Heart right ventricle (tissue), 16 donors: ENCODE data around the gene LITAF. TPM values are rescaled to one million over a fixed set of nuclear protein-coding genes. Genes with fewer than 3 reads are reported as not detected.
A peak's percentile ranks its signal among the peaks of the same experiment; 100 is the strongest.
"Not testable (repeated sequence)": the region's sequence is repeated elsewhere in the genome, so short reads cannot be mapped to it uniquely, and the experiment has no call there.

Experiments
- ATAC-seq, 8 donors: fragments of 200-7000 bp; cut with Tn5 transposase; one replicate each; pipeline ENCODE4 v1.9.1; 2020; ENCODE audit warnings: mild to moderate bottlenecking in 8 of 8, moderate library complexity in 8 of 8, moderate number of reproducible peaks in 1 of 8
- DNase-seq, 2 donors: peaks; one replicate each; pipeline ENCODE4 v3.0.0-alpha.2; 2020
- H3K27ac ChIP-seq, 10 donors: fragments of 200-600 bp; sonication (generic) in 2 of 10; one replicate each; pipeline versions ENCODE4 v1.5.0 to v1.8.0; 2020 to 2022; ENCODE audit warnings: mild to moderate bottlenecking in 3 of 10
- H3K27me3 ChIP-seq, 7 donors: fragments of 200-600 bp; one replicate each; pipeline ENCODE4 v1.8.0; 2021 to 2022; ENCODE audit warnings: mild to moderate bottlenecking in 2 of 7
- H3K36me3 ChIP-seq, 9 donors: fragments of 200-600 bp; sonication (generic) in 1 of 9; one replicate each; pipeline versions ENCODE4 v1.5.0 to v1.8.0; 2020 to 2022; ENCODE audit warnings: mild to moderate bottlenecking in 2 of 9
- H3K4me1 ChIP-seq, 9 donors: fragments of 200-600 bp; sonication (generic) in 1 of 9; one replicate each; pipeline versions ENCODE4 v1.5.0 to v1.8.0; 2020 to 2022; ENCODE audit warnings: mild to moderate bottlenecking in 4 of 9
- H3K4me3 ChIP-seq, 10 donors: fragments of 200-600 bp; sonication (generic) in 2 of 10; one replicate each; pipeline versions ENCODE4 v1.5.0 to v1.8.0; 2020 to 2022; ENCODE audit warnings: mild to moderate bottlenecking in 7 of 10, moderate library complexity in 2 of 10
- H3K9me3 ChIP-seq, 11 donors: fragments of 200-600 bp in 10 of 11; sonication (generic) in 2 of 11; one replicate each; pipeline versions ENCODE4 v1.5.0 to v1.8.0; 2013 to 2022; ENCODE audit warnings: mild to moderate bottlenecking in 2 of 11, control low read depth in 1 of 11, moderate library complexity in 1 of 11
- CTCF ChIP-seq, 9 donors: fragments of 200-600 bp; sonication (generic) in 2 of 9; IDR thresholded peaks; one replicate each; pipeline versions ENCODE4 v1.5.0 to v1.8.0; 2021 to 2022; ENCODE audit warnings: antibody characterized with exemption in 9 of 9, mild to moderate bottlenecking in 5 of 9, moderate library complexity in 1 of 9
- WGBS, 2 donors: extraction: QIAGEN DNeasy Blood & Tissue Kit; methylation state at CpG; one replicate each; pipeline ENCODE4 v1.1.7; 2013; ENCODE audit warnings: inconsistent platforms in 1 of 2; 5-methylcytosine and 5-hydroxymethylcytosine counted together
- intact Hi-C, 10 donors: fragments of 100-400 bp; cut with DNase I; formaldehyde crosslinking; loops; one replicate each; pipeline versions ENCODE4 v1.11.1 to v1.14.2; 2022
- polyA plus RNA-seq, 2 donors: library from polyadenylated mRNA; stranded (reverse); fragments of 200-250 nt; gene quantifications; one replicate each; pipeline ENCODE4 v1.2.3, GENCODE V29; 2013
- total RNA-seq, 10 donors: library from RNA; stranded (reverse); fragmentation: NEBNext Ultra II Directional in 3 of 10; extraction: Animal tissue kit (Norgen Biotek cat#: 25700) in 3 of 10; gene quantifications; one replicate each; pipeline versions ENCODE4 v1.2.1 to v1.2.4, GENCODE V29; 2021 to 2023
- donor health status: Arrhythmogenic right ventricular cardiomyopathy.
- donor health status: ischemic (EF 13 %, LVEDD 7.1; RV severe dilation, severe dysfunction).
- donor health status: healthy with polysubstance abuse.
- donor health status: DM: no; HTN: yes; CAD: no.
- donor health status: DM: no; HTN: no; CAD: no.
- donor health status: ischemic (EF 25% LVEDD 6.9; RV normal size, moderate dysfunction).
- donor health status: ischemic (EF 25% LVEDD 5.7; RV mildly dilated, moderate dysfunction).
- donor health status: healthy.
- donor health status: DM: yes; HTN: yes; CAD: no.
- donor health status: Ischemic cardiomyopathy.
- donor health status: ischemic (EF 35%, LVEDD 5.7; RV mildly dilated, moderate dysfunction).
- donor health status: nonischemic (EF 11% LVEDD 7.7; RV severe dilation, severe dysfunction).
- donor health status: DM: yes; HTN: yes; CAD: no.
- donor health status: PGD.
- donor health status: ischemic (EF 29% LVEDD 5.4; RV normal size, mild dysfunction).
- donor health status: nonischemic (EF 23%, LVEDD 6.1; RV moderate dilation, normal function).

The LITAF gene
- total and polyA plus RNA-seq, 12 donors, result 13.3 to 96.9 (median 38.2) TPM

- intact Hi-C loops, result no loop called here
- Histone ChIP-seq H3K27me3 (no peaks in the 10 kb centered on the region), H3K36me3 (no peaks in the 10 kb centered on the region), H3K9me3 (no peaks in the 10 kb centered on the region), H3K4me1 (peaks cover 0 to 47% (median 5%) of the 10 kb centered on the region in 9 donors), H3K27ac (peak overlapping the region in 3 of 10 donors; percentile 21 to 88 (median 61)), H3K4me3 (no peak overlapping the region)
- no peak for TF ChIP-seq CTCF (IDR thresholded peaks at IDR 0.05)
- 80 to 81% methylated on average over 4 of the region's 4 CpGs for WGBS, 2 donors
- ATAC-seq (no peak), DNase-seq (no peak)
These were observed 10.0 kb upstream of the LITAF start for GRCh38 chr16:11596572-11597226.

- Histone ChIP-seq H3K27me3 (no peaks in the 10 kb centered on the region), H3K27ac (no peak overlapping the region), H3K4me1 (peaks cover 0 to 36% (median 4%) of the 10 kb centered on the region in 9 donors), H3K36me3 (no peaks in the 10 kb centered on the region), H3K9me3 (no peaks in the 10 kb centered on the region), H3K4me3 (no peak overlapping the region)
- TF ChIP-seq CTCF (IDR thresholded peaks at IDR 0.05), result no peak
- 90 to 93% methylated on average over 3 of the region's 3 CpGs for WGBS, 2 donors
- ATAC-seq (no peak), DNase-seq (no peak)
- intact Hi-C loops, result loop anchor here in 1 of 10 donors (5.0 kb wide), 1 partner anchor 496 kb away; no protein-coding TSS in a partner anchor
These were observed 6.9 kb upstream of the LITAF start for GRCh38 chr16:11593581-11593980.

- H3K36me3 ChIP-seq, DNase-seq, H3K9me3 ChIP-seq, H3K4me3 ChIP-seq, H3K27me3 ChIP-seq, ATAC-seq, H3K27ac ChIP-seq: not testable (repeated sequence)
- peaks cover 0 to 31% (median 0%) of the 10 kb centered on the region in 9 donors for H3K4me1 ChIP-seq
- intact Hi-C loops, result loop anchor here in 1 of 10 donors (5.0 kb wide), 1 partner anchor 496 kb away; no protein-coding TSS in a partner anchor
- WGBS, 2 donors, result 93 to 97% methylated on average over 9 of the region's 9 CpGs
These were observed 6.4 kb upstream of the LITAF start for GRCh38 chr16:11593076-11593475.

GRCh38 chr16:11591630-11592029 lies 4.9 kb upstream of the LITAF start:
- intact Hi-C loops, result loop anchor here in 1 of 10 donors (5.0 kb wide), 1 partner anchor 494 kb away; no protein-coding TSS in a partner anchor
- not testable (repeated sequence) for H3K27me3 ChIP-seq, ATAC-seq, H3K36me3 ChIP-seq, H3K27ac ChIP-seq, H3K4me3 ChIP-seq, DNase-seq, H3K9me3 ChIP-seq
- WGBS, 2 donors, result 84 to 91% methylated on average over 5 of the region's 5 CpGs
- H3K4me1 ChIP-seq, result peaks cover 0 to 26% (median 0%) of the 10 kb centered on the region in 9 donors

GRCh38 chr16:11589198-11589550 lies 2.5 kb upstream of the LITAF start:
- Histone ChIP-seq H3K4me1 (peaks cover 0 to 30% (median 10%) of the 10 kb centered on the region in 9 donors), H3K27ac (no peak overlapping the region), H3K27me3 (peaks cover 0 to 5% (median 0%) of the 10 kb centered on the region in 7 donors), H3K9me3 (peaks cover 0 to 10% (median 0%) of the 10 kb centered on the region in 11 donors), H3K4me3 (no peak overlapping the region), H3K36me3 (no peaks in the 10 kb centered on the region)
- no peak for DNase-seq
- intact Hi-C loops, result loop anchor here in 3 of 10 donors (5.0 kb wide), 1 partner anchor 53 kb away; no protein-coding TSS in a partner anchor
- no peak for ATAC-seq
- TF ChIP-seq CTCF (IDR thresholded peaks at IDR 0.05), result no peak
- WGBS, 2 donors, result 92 to 98% methylated on average over 1 of the region's 1 CpG
